Kidney epithelial cell (primary cell): ENCODE measurements around the gene SHQ1. TPM values are rescaled to one million over a fixed set of nuclear protein-coding genes. Genes with fewer than 3 reads are reported as not detected.

Source experiments
- DNase-seq: peaks from one replicate; pipeline ENCODE4 v3.0.0-alpha.2; 2010; ENCODE audit warnings: low read depth
- H3K27me3 ChIP-seq: 2 replicates; pipeline ENCODE4 v1.6.0; 2011; ENCODE audit warnings: low read length; ENCODE audit not compliant: control insufficient read depth, insufficient read depth
- H3K36me3 ChIP-seq: 2 replicates; pipeline ENCODE4 v1.5.1; 2011; ENCODE audit warnings: low read length; ENCODE audit not compliant: control insufficient read depth, insufficient read depth
- H3K4me3 ChIP-seq: 2 replicates; pipeline ENCODE4 v1.5.1; 2011; ENCODE audit warnings: low read depth, mild to moderate bottlenecking, control low read depth, low read length
- total RNA-seq: library from RNA; depleted of rRNA; stranded (reverse); fragments of >200 nt; gene quantifications from 2 replicates; pipeline ENCODE4 v1.2.3, GENCODE V29; 2015
- TF ChIP-seq, protein P1 (sequence below): IDR thresholded peaks from 2 replicates; pipeline ENCODE4 v1.5.1; 2011; ENCODE audit warnings: mild to moderate bottlenecking, moderate library complexity, low read length, control low read depth, inconsistent platforms; ENCODE audit not compliant: insufficient read depth, poor library complexity, severe bottlenecking

The SHQ1 gene
- total RNA-seq, 1 donor from 2014 or later = 18.6 TPM

DNA sequence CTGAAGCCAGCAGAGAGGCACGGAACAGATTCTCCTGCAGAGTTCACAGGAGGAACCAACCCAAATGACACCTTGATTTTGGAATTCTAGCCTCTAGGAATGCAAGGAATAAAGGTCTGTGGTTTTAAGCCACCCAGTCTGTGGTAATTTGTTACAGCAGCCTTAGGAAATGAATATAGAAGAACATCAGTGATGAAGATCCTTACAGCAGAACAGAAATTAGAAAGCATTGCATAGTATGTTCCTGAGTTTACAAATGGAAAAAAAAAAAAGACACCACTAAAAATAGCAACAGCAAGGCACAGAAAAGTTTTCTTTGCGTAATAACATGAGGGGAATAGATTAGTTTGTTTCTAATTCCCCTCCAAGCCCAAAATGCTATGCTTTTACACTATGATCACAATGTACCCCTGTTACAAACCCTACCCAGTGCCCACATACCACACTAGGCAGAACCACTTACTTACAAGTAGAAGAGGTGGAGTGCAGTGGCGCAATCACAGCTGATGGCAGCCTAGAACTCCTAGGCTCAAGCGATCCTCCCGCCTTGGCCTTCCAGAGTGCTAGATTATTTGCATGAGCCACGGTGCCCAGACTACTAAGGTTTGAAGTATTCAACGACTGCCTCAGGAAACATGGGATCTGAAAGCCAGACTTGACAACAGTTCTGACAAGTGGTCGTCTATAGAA lies 84.3 kb downstream of the SHQ1 start:
- DNase-seq = no peak
- Histone ChIP-seq H3K4me3 (no peak overlapping the region), H3K36me3 (no peaks in the 10 kb centered on the region), H3K27me3 (no peaks in the 10 kb centered on the region)
- TF ChIP-seq, protein P1, sequence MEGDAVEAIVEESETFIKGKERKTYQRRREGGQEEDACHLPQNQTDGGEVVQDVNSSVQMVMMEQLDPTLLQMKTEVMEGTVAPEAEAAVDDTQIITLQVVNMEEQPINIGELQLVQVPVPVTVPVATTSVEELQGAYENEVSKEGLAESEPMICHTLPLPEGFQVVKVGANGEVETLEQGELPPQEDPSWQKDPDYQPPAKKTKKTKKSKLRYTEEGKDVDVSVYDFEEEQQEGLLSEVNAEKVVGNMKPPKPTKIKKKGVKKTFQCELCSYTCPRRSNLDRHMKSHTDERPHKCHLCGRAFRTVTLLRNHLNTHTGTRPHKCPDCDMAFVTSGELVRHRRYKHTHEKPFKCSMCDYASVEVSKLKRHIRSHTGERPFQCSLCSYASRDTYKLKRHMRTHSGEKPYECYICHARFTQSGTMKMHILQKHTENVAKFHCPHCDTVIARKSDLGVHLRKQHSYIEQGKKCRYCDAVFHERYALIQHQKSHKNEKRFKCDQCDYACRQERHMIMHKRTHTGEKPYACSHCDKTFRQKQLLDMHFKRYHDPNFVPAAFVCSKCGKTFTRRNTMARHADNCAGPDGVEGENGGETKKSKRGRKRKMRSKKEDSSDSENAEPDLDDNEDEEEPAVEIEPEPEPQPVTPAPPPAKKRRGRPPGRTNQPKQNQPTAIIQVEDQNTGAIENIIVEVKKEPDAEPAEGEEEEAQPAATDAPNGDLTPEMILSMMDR = no peak

DNA sequence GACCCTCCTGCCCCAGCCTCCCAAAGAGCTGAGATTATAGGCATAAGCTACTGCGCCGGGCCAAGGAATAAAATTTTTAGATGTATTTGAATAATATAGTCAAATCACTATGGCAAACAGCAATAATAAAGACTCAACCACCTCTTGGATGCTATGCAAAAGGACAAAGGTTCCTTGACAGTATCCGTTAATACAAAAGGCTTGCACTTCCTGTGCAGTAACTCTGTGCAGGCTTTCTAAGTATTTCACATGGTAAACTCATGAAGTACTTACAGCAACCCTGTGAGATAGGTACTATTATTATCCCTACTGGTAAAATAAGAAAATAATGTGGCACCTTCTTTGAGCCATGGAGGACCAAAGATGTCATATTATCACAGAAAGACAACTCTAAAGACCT lies 86.8 kb downstream of the SHQ1 start:
- H3K4me3 ChIP-seq = no peak overlapping the region
- TF ChIP-seq, protein P1 = no peak
- H3K36me3 ChIP-seq = no peaks in the 10 kb centered on the region
- no peaks in the 10 kb centered on the region for H3K27me3 ChIP-seq
- DNase-seq = no peak

DNA sequence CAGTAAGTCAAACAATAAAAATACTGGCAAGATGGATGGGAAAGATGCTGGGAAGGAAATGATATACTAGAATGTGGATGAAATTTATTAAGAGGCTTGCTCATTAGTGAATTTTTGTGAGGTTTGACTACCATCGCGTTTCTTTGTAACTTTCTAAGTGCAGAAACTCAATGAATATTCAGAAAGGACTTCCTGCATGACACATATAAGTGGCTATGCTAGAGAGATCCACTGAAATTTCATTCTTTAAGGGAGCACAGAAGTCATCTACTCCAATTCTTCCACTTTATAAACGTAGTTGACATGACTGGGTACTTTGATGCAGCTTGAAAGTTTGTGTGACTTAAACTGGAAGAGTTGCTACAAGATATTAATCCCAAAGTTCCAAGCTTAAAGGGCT lies 88.0 kb downstream of the SHQ1 start:
- Histone ChIP-seq H3K4me3 (no peak overlapping the region), H3K27me3 (no peaks in the 10 kb centered on the region), H3K36me3 (no peaks in the 10 kb centered on the region)
- no peak for DNase-seq
- TF ChIP-seq, protein P1 = no peak

DNA sequence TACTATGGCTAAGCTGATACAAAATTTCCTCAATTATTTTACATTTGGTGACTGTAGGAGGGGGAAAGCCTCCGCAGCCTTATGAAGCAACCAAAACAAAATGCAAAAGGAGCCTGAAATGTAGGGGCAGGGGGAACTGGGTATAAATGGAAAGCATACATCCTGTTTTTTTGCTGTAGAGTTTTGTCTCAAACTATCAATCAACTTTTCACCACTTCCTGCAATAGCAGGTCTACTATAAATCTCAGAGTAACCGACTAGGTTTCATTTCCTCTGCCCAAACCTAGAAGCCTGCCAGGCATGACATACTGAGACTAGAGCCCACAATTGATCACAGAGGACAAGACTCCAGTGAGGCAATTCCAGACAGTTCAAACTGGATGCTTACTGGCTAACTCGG lies 91.3 kb downstream of the SHQ1 start:
- H3K36me3 ChIP-seq = no peaks in the 10 kb centered on the region
- no peak for DNase-seq
- H3K27me3 ChIP-seq = no peaks in the 10 kb centered on the region
- H3K4me3 ChIP-seq = no peak overlapping the region
- TF ChIP-seq, protein P1 = no peak

DNA sequence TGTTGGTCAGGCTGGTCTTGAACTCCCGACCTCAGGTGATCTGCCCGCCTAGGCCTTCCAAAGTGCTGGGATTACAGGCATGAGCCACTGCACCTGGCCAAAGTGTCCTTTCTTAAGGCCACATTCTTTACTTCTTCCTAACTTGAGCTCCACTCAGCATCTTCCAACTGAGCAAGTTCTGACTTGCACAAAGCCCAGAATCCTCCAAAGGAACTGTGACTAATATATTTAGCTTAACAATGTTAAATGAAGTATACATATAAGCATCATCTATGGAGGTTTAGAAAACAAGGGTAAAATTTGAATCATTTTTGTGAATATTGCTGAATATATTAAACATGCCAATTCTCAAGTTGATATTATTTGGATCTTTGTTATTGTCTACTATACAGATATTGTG lies 93.7 kb downstream of the SHQ1 start:
- no peak overlapping the region for H3K4me3 ChIP-seq
- DNase-seq = no peak
- TF ChIP-seq, protein P1 = no peak
- H3K27me3 ChIP-seq = no peaks in the 10 kb centered on the region
- no peaks in the 10 kb centered on the region for H3K36me3 ChIP-seq

DNA sequence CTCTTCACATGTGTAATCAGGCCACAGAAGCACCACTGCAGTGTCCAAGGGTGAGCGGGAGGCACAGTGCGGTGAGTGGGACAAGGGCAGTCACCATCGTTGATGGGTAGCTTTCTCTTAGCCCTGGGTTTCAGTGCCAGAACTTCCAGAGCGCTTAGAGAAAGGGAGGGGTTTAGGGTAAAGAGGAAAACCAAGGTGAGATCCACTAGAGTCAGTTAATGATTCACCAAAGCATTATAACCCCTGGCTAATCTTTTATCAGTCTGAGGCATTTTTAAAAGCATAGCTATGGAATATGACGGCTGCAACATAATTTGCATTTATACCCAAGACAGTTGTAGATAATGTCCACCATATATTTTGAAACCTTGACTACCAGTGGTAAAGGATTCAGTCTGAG lies 94.8 kb downstream of the SHQ1 start:
- Histone ChIP-seq H3K4me3 (no peak overlapping the region), H3K36me3 (no peaks in the 10 kb centered on the region), H3K27me3 (no peaks in the 10 kb centered on the region)
- TF ChIP-seq, protein P1 = no peak
- DNase-seq = no peak
